ENCODE results near the gene XXYLT1. TPM values are rescaled to one million over a fixed set of nuclear protein-coding genes. Genes with fewer than 3 reads are reported as not detected.
A peak's percentile ranks its signal among the peaks of the same experiment; 100 is the strongest.

The XXYLT1 gene
- total RNA-seq, 2 experiments from 2014 or later = 3.1 to 3.7 TPM

- ChIA-PET CTCF (no interaction called here), POLR2A (interaction anchor here (0.6 kb wide), 1 partner anchor 52 kb away, joined by 4 read pairs; no protein-coding TSS in a partner anchor)
- no peak overlapping the region for H3K27ac ChIP-seq (ENCODE audit: low read depth in 1 of 2, low read length in 2 of 2)
- ATAC-seq (ENCODE audit: poor library complexity) (no peak), DNase-seq (peak in 1 of 14 experiments; percentile 9)
- H3K4me3 Mint-ChIP-seq = no peak overlapping the region
- no peaks in the 10 kb centered on the region for H3K36me3 ChIP-seq (ENCODE audit: insufficient read depth, low read length)
- H3K4me1 ChIP-seq (ENCODE audit: insufficient read depth, low read length) = no peaks in the 10 kb centered on the region
- no peak overlapping the region for H3K27ac Mint-ChIP-seq
- intact Hi-C loops (cut with DNase I, micrococcal nuclease) = no loop called here
- H3K9me3 Mint-ChIP-seq = no peaks in the 10 kb centered on the region
- no peaks in the 10 kb centered on the region for H3K4me1 Mint-ChIP-seq (ENCODE audit: low read depth)
- H3K9me3 ChIP-seq (ENCODE audit: control insufficient read depth in 1 of 2, insufficient read depth in 1 of 2, low read length in 2 of 2) = no peaks in the 10 kb centered on the region
- no peaks in the 10 kb centered on the region for H3K36me3 Mint-ChIP-seq (ENCODE audit: low read depth)
- H3K27me3 ChIP-seq (ENCODE audit: control insufficient read depth in 1 of 2, insufficient read depth in 2 of 2, low read length in 2 of 2) = no peaks in the 10 kb centered on the region
- TF ChIP-seq, protein P1, sequence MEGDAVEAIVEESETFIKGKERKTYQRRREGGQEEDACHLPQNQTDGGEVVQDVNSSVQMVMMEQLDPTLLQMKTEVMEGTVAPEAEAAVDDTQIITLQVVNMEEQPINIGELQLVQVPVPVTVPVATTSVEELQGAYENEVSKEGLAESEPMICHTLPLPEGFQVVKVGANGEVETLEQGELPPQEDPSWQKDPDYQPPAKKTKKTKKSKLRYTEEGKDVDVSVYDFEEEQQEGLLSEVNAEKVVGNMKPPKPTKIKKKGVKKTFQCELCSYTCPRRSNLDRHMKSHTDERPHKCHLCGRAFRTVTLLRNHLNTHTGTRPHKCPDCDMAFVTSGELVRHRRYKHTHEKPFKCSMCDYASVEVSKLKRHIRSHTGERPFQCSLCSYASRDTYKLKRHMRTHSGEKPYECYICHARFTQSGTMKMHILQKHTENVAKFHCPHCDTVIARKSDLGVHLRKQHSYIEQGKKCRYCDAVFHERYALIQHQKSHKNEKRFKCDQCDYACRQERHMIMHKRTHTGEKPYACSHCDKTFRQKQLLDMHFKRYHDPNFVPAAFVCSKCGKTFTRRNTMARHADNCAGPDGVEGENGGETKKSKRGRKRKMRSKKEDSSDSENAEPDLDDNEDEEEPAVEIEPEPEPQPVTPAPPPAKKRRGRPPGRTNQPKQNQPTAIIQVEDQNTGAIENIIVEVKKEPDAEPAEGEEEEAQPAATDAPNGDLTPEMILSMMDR (IDR thresholded peaks at IDR 0.05) = no peak
- H3K4me3 ChIP-seq (ENCODE audit: low read length) = no peak overlapping the region
- no peaks in the 10 kb centered on the region for H3K27me3 Mint-ChIP-seq
Measured at GRCh38 chr3:195075199-195075940, 195.6 kb downstream of the XXYLT1 start.

DNA sequence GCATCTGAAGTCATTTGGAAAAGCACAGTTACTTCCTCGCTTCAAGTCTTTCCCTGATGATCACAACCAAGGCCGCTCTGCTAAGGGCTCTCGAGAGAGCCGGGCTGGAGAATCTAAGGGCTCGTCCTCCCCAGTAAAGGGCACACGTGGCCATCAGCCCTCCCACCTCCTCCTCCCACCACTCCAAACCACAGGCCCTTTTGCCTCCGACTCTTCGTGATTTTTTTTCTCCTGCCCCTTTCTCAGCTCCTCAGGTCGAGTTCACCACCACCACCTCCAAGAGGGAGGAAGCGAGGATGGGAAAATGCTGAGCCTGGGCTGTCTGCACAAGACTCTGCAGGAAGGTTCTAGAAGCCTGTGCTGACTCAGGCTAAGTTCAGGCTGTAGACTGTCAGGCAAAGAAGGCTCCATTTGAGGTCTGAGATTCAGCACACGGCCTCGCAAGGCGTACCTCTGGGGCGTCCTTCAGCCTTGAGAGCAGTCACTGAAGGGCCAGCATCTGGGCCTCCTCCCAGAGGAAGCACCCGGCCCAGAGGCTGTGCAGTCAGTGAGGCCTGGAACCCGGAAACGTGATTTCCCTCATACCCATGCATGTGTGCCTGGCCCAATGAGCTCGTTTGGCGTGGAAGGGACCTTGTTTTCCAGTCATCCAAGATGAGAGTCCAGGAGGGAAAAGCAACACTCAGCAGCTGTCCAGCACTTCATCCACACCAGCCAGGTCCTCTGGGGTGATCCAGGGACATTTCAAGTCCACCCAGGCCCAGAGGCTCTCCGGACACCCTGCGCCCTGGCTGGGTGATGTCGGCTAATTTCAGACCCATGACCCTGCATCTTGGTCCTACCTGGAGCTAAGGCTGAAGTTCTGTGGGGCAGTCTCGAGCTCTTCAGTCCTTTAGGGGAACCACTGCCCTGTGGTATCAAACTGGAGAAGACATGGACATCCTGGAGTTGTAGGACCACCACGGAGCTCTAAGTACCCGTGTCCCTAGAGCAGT lies 196.8 kb downstream of the XXYLT1 start:
- Mint-ChIP-seq H3K27ac (no peak overlapping the region), H3K4me1 (ENCODE audit: low read depth) (no peaks in the 10 kb centered on the region), H3K4me3 (no peak overlapping the region), H3K36me3 (ENCODE audit: low read depth) (peaks cover 5% of the 10 kb centered on the region), H3K27me3 (no peaks in the 10 kb centered on the region), H3K9me3 (no peaks in the 10 kb centered on the region)
- DNase-seq (no peak), ATAC-seq (ENCODE audit: poor library complexity) (no peak)
- Histone ChIP-seq H3K36me3 (ENCODE audit: insufficient read depth, low read length) (peaks cover 5% of the 10 kb centered on the region), H3K9me3 (ENCODE audit: control insufficient read depth in 1 of 2, insufficient read depth in 1 of 2, low read length in 2 of 2) (no peaks in the 10 kb centered on the region), H3K27ac (ENCODE audit: low read depth in 1 of 2, low read length in 2 of 2) (no peak overlapping the region), H3K4me3 (ENCODE audit: low read length) (no peak overlapping the region), H3K4me1 (ENCODE audit: insufficient read depth, low read length) (no peaks in the 10 kb centered on the region), H3K27me3 (ENCODE audit: control insufficient read depth in 1 of 2, insufficient read depth in 2 of 2, low read length in 2 of 2) (no peaks in the 10 kb centered on the region)
- ChIA-PET CTCF (no interaction called here), POLR2A (no interaction called here)
- intact Hi-C loops (cut with DNase I, micrococcal nuclease) = no loop called here
- TF ChIP-seq, protein P1 (IDR thresholded peaks at IDR 0.05) = no peak

DNA sequence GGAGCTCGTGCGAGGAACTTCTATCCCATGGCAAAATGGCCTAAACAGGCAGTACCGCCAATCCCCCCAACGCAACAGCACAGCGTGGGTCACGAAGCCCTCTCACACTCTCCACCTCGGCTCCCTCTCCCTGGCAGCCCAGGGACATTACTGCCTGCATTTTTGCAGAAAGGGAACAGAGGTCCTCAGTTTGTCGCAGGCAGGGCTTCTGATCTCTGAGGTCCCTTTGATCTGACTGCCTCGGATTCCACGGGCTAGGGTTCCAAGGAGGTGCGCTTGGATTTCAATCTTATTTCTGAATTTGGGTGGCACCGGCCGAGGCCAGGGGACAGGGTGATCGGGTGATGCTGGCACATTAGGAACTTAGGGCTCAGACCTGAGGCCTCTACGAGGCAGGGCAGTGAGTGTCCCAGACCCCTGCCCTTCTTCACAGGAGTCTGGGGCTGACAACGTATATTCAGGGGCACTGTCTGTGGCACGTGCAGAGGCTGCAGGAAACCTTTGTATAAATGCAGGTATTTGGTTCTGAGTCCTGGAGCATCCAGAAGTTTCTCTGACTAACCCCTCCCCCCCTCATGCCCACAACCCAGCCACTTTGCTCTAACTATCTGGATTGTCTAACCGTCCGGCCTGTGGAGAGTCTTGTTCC lies 197.9 kb downstream of the XXYLT1 start:
- ATAC-seq (ENCODE audit: poor library complexity) = no peak
- Mint-ChIP-seq H3K27ac (no peak overlapping the region), H3K27me3 (no peaks in the 10 kb centered on the region), H3K36me3 (ENCODE audit: low read depth) (peaks cover 10% of the 10 kb centered on the region), H3K9me3 (no peaks in the 10 kb centered on the region), H3K4me3 (no peak overlapping the region), H3K4me1 (ENCODE audit: low read depth) (no peaks in the 10 kb centered on the region)
- intact Hi-C loops (cut with DNase I, micrococcal nuclease) = no loop called here
- Histone ChIP-seq H3K36me3 (ENCODE audit: insufficient read depth, low read length) (peaks cover 6% of the 10 kb centered on the region), H3K27ac (ENCODE audit: low read depth in 1 of 2, low read length in 2 of 2) (no peak overlapping the region), H3K4me1 (ENCODE audit: insufficient read depth, low read length) (no peaks in the 10 kb centered on the region), H3K27me3 (ENCODE audit: control insufficient read depth in 1 of 2, insufficient read depth in 2 of 2, low read length in 2 of 2) (no peaks in the 10 kb centered on the region), H3K4me3 (ENCODE audit: low read length) (no peak overlapping the region), H3K9me3 (ENCODE audit: control insufficient read depth in 1 of 2, insufficient read depth in 1 of 2, low read length in 2 of 2) (no peaks in the 10 kb centered on the region)
- TF ChIP-seq, protein P1 (IDR thresholded peaks at IDR 0.05) = no peak
- ChIA-PET CTCF (no interaction called here), POLR2A (no interaction called here)
- DNase-seq = no peak
